ENCODE data around the gene CASK.
"Not testable (repeated sequence)": the region's sequence is repeated elsewhere in the genome, so short reads cannot be mapped to it uniquely, and the experiment has no call there.

Gene CASK

GRCh38 chrX:41655631-41656030 lies 267.7 kb downstream of the CASK start:
- H3K4me2 ChIP-seq (ENCODE audit: low read length) = no peak overlapping the region
- no peaks in the 10 kb centered on the region for H3K9me3 ChIP-seq (ENCODE audit: control insufficient read depth, insufficient read depth, low read length)
- no peaks in the 10 kb centered on the region for H4K20me1 ChIP-seq (ENCODE audit: control insufficient read depth, insufficient read depth, low read depth, low read length)
- no peaks in the 10 kb centered on the region for H3K27me3 ChIP-seq (ENCODE audit: control insufficient read depth, low read length)
- TF ChIP-seq EZH2phosphoT487 (IDR thresholded peaks at IDR 0.05; ENCODE audit: borderline replicate concordance, low read length) = no peak
- TF ChIP-seq CTCF (IDR thresholded peaks at IDR 0.05; ENCODE audit: low read depth, low read length, poor library complexity, severe bottlenecking) = no peak
- H3K4me1 ChIP-seq (ENCODE audit: control insufficient read depth, low read length) = peaks cover 11% of the 10 kb centered on the region
- H3K27ac ChIP-seq (ENCODE audit: low read depth, low read length) = no peak overlapping the region
- H3K4me3 ChIP-seq (ENCODE audit: low read length) = no peak overlapping the region
- H3K36me3 ChIP-seq (ENCODE audit: control insufficient read depth, low read length) = no peaks in the 10 kb centered on the region
- H3K9me2 ChIP-seq (replicated peaks; ENCODE audit: control insufficient read depth, low read length) = no peaks in the 10 kb centered on the region
- no peaks in the 10 kb centered on the region for H3F3A ChIP-seq (ENCODE audit: control insufficient read depth, insufficient read depth)
- H3K79me2 ChIP-seq (ENCODE audit: control insufficient read depth, low read length) = no peaks in the 10 kb centered on the region

GRCh38 chrX:41655101-41655500 lies 268.3 kb downstream of the CASK start:
- H3K79me2 ChIP-seq (ENCODE audit: control insufficient read depth, low read length) = no peaks in the 10 kb centered on the region
- no peak overlapping the region for H3K27ac ChIP-seq (ENCODE audit: low read depth, low read length)
- no peaks in the 10 kb centered on the region for H3K27me3 ChIP-seq (ENCODE audit: control insufficient read depth, low read length)
- H3K4me1 ChIP-seq (ENCODE audit: control insufficient read depth, low read length) = peaks cover 11% of the 10 kb centered on the region
- no peak overlapping the region for H3K4me2 ChIP-seq (ENCODE audit: low read length)
- H3K4me3 ChIP-seq (ENCODE audit: low read length) = no peak overlapping the region
- no peaks in the 10 kb centered on the region for H3F3A ChIP-seq (ENCODE audit: control insufficient read depth, insufficient read depth)
- H4K20me1 ChIP-seq (ENCODE audit: control insufficient read depth, insufficient read depth, low read depth, low read length) = no peaks in the 10 kb centered on the region
- no peaks in the 10 kb centered on the region for H3K9me2 ChIP-seq (replicated peaks; ENCODE audit: control insufficient read depth, low read length)
- TF ChIP-seq EZH2phosphoT487 (IDR thresholded peaks at IDR 0.05; ENCODE audit: borderline replicate concordance, low read length) (no peak), CTCF (IDR thresholded peaks at IDR 0.05; ENCODE audit: low read depth, low read length, poor library complexity, severe bottlenecking) (no peak)
- no peaks in the 10 kb centered on the region for H3K36me3 ChIP-seq (ENCODE audit: control insufficient read depth, low read length)
- no peaks in the 10 kb centered on the region for H3K9me3 ChIP-seq (ENCODE audit: control insufficient read depth, insufficient read depth, low read length)

- TF ChIP-seq CTCF (IDR thresholded peaks at IDR 0.05; ENCODE audit: low read depth, low read length, poor library complexity, severe bottlenecking) (no peak), EZH2phosphoT487 (IDR thresholded peaks at IDR 0.05; ENCODE audit: borderline replicate concordance, low read length) (no peak)
- H3F3A ChIP-seq (ENCODE audit: control insufficient read depth, insufficient read depth) = no peaks in the 10 kb centered on the region
- H3K4me3 ChIP-seq (ENCODE audit: low read length) = no peak overlapping the region
- peaks cover 11% of the 10 kb centered on the region for H3K4me1 ChIP-seq (ENCODE audit: control insufficient read depth, low read length)
- no peaks in the 10 kb centered on the region for H3K27me3 ChIP-seq (ENCODE audit: control insufficient read depth, low read length)
- no peaks in the 10 kb centered on the region for H3K9me3 ChIP-seq (ENCODE audit: control insufficient read depth, insufficient read depth, low read length)
- no peaks in the 10 kb centered on the region for H3K9me2 ChIP-seq (replicated peaks; ENCODE audit: control insufficient read depth, low read length)
- no peaks in the 10 kb centered on the region for H4K20me1 ChIP-seq (ENCODE audit: control insufficient read depth, insufficient read depth, low read depth, low read length)
- H3K4me2 ChIP-seq (ENCODE audit: low read length) = no peak overlapping the region
- H3K27ac ChIP-seq (ENCODE audit: low read depth, low read length) = no peak overlapping the region
- H3K36me3 ChIP-seq (ENCODE audit: control insufficient read depth, low read length) = no peaks in the 10 kb centered on the region
- H3K79me2 ChIP-seq (ENCODE audit: control insufficient read depth, low read length) = no peaks in the 10 kb centered on the region
Measured at GRCh38 chrX:41653125-41653524, 270.2 kb downstream of the CASK start.

GRCh38 chrX:41646201-41646600 lies 277.2 kb downstream of the CASK start:
- not testable (repeated sequence) for H4K20me1 ChIP-seq (ENCODE audit: control insufficient read depth, insufficient read depth, low read depth, low read length); H3K27me3 ChIP-seq (ENCODE audit: control insufficient read depth, low read length); H3K9me3 ChIP-seq (ENCODE audit: control insufficient read depth, insufficient read depth, low read length); H3K4me3 ChIP-seq (ENCODE audit: low read length); H3K79me2 ChIP-seq (ENCODE audit: control insufficient read depth, low read length); H3K36me3 ChIP-seq (ENCODE audit: control insufficient read depth, low read length); H3K9me2 ChIP-seq (replicated peaks; ENCODE audit: control insufficient read depth, low read length); H3K4me2 ChIP-seq (ENCODE audit: low read length); H3F3A ChIP-seq (ENCODE audit: control insufficient read depth, insufficient read depth); H3K27ac ChIP-seq (ENCODE audit: low read depth, low read length); H3K4me1 ChIP-seq (ENCODE audit: control insufficient read depth, low read length)
